Gastrocnemius medialis (tissue), 4 donors: Measurements from ENCODE around the gene MIB2.
A peak's percentile ranks its signal among the peaks of the same experiment; 100 is the strongest.

ENCODE experiments used
- POLR2A ChIP-seq, 2 donors: fragments of 450-650 bp; IDR thresholded peaks; one replicate each; pipeline ENCODE4 v1.6.1; 2017; ENCODE audit warnings: antibody characterized with exemption in 2 of 2, mild to moderate bottlenecking in 2 of 2, moderate library complexity in 2 of 2
- TF ChIP-seq, protein P1 (sequence below), 5 experiments: fragments of 450-650 bp in 3 of 5; fragments of 200-600 bp in 2 of 5; sonication (generic) in 2 of 5; IDR thresholded peaks in 4 of 5; conservative IDR thresholded peaks in 1 of 5; 1 replicate in 4 of 5; 2 replicates in 1 of 5; pipeline ENCODE4 v1.5.1; 2016 to 2019; ENCODE audit warnings: antibody characterized with exemption in 5 of 5, mild to moderate bottlenecking in 3 of 5, moderate library complexity in 3 of 5

DNA sequence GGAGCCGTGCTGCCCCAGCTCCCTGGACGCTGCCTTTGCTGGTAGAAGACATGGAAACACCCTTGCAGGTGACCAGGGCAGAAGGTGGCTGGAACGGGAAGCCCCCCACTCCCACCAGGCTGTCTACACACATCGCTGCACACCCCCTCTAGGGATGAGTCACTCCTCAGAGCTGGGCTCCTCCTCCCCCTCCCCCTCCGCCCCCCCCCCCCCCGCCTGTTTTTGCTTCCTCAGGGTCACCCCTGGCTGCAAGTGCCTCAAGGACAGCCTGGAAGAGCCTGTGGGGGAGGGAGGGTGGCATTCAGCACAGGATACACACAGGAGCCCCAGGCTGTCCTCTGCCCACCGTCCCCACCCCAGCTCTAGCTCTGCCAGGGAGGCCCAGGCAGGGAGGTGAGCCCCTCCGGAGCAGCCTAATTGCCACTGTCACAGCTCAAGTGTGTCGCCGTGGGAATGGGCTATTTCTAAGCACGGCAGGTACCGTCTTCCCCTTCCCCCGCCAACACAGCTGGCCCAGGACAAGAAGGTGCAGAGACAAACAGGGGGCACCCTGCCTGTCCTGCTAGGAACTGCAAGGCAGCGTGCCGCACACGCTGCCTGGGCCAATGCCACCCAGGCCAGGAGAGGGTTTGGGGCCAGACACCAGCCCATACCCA is 17.9 kb upstream of the MIB2 start:
- TF ChIP-seq, protein P1, sequence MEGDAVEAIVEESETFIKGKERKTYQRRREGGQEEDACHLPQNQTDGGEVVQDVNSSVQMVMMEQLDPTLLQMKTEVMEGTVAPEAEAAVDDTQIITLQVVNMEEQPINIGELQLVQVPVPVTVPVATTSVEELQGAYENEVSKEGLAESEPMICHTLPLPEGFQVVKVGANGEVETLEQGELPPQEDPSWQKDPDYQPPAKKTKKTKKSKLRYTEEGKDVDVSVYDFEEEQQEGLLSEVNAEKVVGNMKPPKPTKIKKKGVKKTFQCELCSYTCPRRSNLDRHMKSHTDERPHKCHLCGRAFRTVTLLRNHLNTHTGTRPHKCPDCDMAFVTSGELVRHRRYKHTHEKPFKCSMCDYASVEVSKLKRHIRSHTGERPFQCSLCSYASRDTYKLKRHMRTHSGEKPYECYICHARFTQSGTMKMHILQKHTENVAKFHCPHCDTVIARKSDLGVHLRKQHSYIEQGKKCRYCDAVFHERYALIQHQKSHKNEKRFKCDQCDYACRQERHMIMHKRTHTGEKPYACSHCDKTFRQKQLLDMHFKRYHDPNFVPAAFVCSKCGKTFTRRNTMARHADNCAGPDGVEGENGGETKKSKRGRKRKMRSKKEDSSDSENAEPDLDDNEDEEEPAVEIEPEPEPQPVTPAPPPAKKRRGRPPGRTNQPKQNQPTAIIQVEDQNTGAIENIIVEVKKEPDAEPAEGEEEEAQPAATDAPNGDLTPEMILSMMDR (IDR thresholded peaks at IDR 0.05 in 4 of 5, conservative IDR thresholded peaks at IDR 0.05 in 1 of 5) = peak in 1 of 5 experiments; percentile 9
- TF ChIP-seq POLR2A (IDR thresholded peaks at IDR 0.05) = no peak
